H1 (cell line): ENCODE data around the gene TAGLN3. TPM values are rescaled to one million over a fixed set of nuclear protein-coding genes. Genes with fewer than 3 reads are reported as not detected.

ENCODE experiments used
- CTCF ChIA-PET: fragments of 300-600 bp; sonication (Branson Sonifier 250); formaldehyde crosslinking; loops from one replicate; lab custom pipeline; 2021; ENCODE audit not compliant: partially characterized antibody; lab: Charles Lee
- POLR2A ChIA-PET: fragments of 300-600 bp; sonication (Branson Sonifier 250); formaldehyde crosslinking; loops from one replicate; lab custom pipeline; 2021; ENCODE audit warnings: inconsistent platforms; ENCODE audit not compliant: partially characterized antibody; lab: Charles Lee
- DNase-seq, 2 experiments: peaks; one replicate each; pipeline versions ENCODE4 v3.0.0 to v3.0.0-alpha.2; 2010 to 2022; ENCODE audit warnings: low spot score in 2 of 2, low read depth in 1 of 2, mixed read lengths in 1 of 2
- FAIRE-seq: peaks from 2 replicates; lab custom pipeline; 2011; peaks lifted over from hg19 to GRCh38; lab: Jason Lieb, UNC
- H2AFZ ChIP-seq: 2 replicates; pipeline ENCODE4 v1.8.1; 2012; ENCODE audit warnings: low read length, inconsistent platforms
- H2AK5ac ChIP-seq: 2 replicates; pipeline ENCODE4 v1.6.1; 2013; ENCODE audit warnings: low read depth, low read length
- H2BK120ac ChIP-seq: replicated peaks from 2 replicates; pipeline ENCODE3; 2013; ENCODE audit warnings: low read depth, low read length, inconsistent platforms
- H2BK12ac ChIP-seq: 2 replicates; pipeline ENCODE4 v1.6.1; 2013; ENCODE audit warnings: low read depth, low read length
- H2BK15ac ChIP-seq: 2 replicates; pipeline ENCODE4 v1.6.1; 2013; ENCODE audit warnings: low read length
- H2BK20ac ChIP-seq: 2 replicates; pipeline ENCODE4 v1.6.1; 2013; ENCODE audit warnings: low read length
- H2BK5ac ChIP-seq: 2 replicates; pipeline ENCODE4 v1.6.1; 2013; ENCODE audit warnings: low read depth, low read length
- H3K14ac ChIP-seq: 2 replicates; pipeline ENCODE4 v1.6.1; 2013; ENCODE audit warnings: inconsistent platforms; ENCODE audit not compliant: insufficient read length
- H3K18ac ChIP-seq: 2 replicates; pipeline ENCODE4 v1.6.1; 2013; ENCODE audit warnings: low read length; ENCODE audit errors: extremely low read depth
- H3K23ac ChIP-seq: 2 replicates; pipeline ENCODE4 v1.6.1; 2013; ENCODE audit warnings: inconsistent platforms; ENCODE audit not compliant: insufficient read length
- H3K23me2 ChIP-seq: 2 replicates; pipeline ENCODE4 v1.6.1; 2013; ENCODE audit warnings: low read depth, low read length
- H3K27ac ChIP-seq: 2 replicates; pipeline ENCODE4 v1.6.1; 2011; ENCODE audit warnings: low read depth, low read length, inconsistent platforms
- H3K27me3 ChIP-seq, 4 experiments: replicated peaks in 1 of 4; 1 replicate in 1 of 4; 2 replicates in 3 of 4; pipeline versions ENCODE4 v1.6.1 to v1.8.1; 2011 to 2013; ENCODE audit warnings: low read length in 3 of 4, mild to moderate bottlenecking in 3 of 4, inconsistent platforms in 2 of 4, mixed read lengths in 2 of 4, moderate library complexity in 1 of 4; ENCODE audit not compliant: control insufficient read depth in 3 of 4, insufficient read depth in 3 of 4; ENCODE audit errors: extremely low read depth in 1 of 4
- H3K36me3 ChIP-seq, 4 experiments: 2 replicates each; pipeline versions ENCODE4 v1.6.1 to v1.8.1; 2011 to 2013; ENCODE audit warnings: mild to moderate bottlenecking in 4 of 4, low read length in 3 of 4, moderate library complexity in 2 of 4, control low read depth in 1 of 4, inconsistent platforms in 1 of 4; ENCODE audit not compliant: insufficient read depth in 4 of 4, control insufficient read depth in 2 of 4
- H3K4ac ChIP-seq: replicated peaks from 2 replicates; pipeline ENCODE3; 2013; ENCODE audit warnings: low read length, low read depth, mixed read lengths, inconsistent platforms; ENCODE audit not compliant: insufficient read length
- H3K4me1 ChIP-seq, 4 experiments: replicated peaks in 1 of 4; 1 replicate in 1 of 4; 2 replicates in 3 of 4; pipeline versions ENCODE4 v1.6.1 to v1.8.1; 2011 to 2013; ENCODE audit warnings: low read length in 3 of 4, inconsistent platforms in 2 of 4, mixed read lengths in 1 of 4; ENCODE audit not compliant: insufficient read depth in 4 of 4, control insufficient read depth in 3 of 4
- H3K4me2 ChIP-seq, 2 experiments: 2 replicates each; pipeline versions ENCODE4 v1.6.1 to v1.8.1; 2011 to 2013; ENCODE audit warnings: low read depth in 2 of 2, low read length in 2 of 2, control low read depth in 1 of 2, inconsistent platforms in 1 of 2, mild to moderate bottlenecking in 1 of 2; ENCODE audit not compliant: insufficient read depth in 1 of 2
- H3K4me3 ChIP-seq, 4 experiments: fragments of 200-600, 300-600 bp in 1 of 4; sonication (generic), shearing (Covaris generic), sonication (Bioruptor Twin) in 1 of 4; 2 replicates each; pipeline versions ENCODE4 v1.5.1 to v1.8.1; 2011 to 2016; ENCODE audit warnings: low read length in 4 of 4, low read depth in 3 of 4, control low read depth in 2 of 4, inconsistent platforms in 2 of 4, mild to moderate bottlenecking in 2 of 4, mixed read lengths in 1 of 4, moderate library complexity in 1 of 4; ENCODE audit not compliant: insufficient read depth in 2 of 4; ENCODE audit errors: extremely low read depth in 1 of 4
- H3K56ac ChIP-seq: replicated peaks from 2 replicates; pipeline ENCODE3; 2013; ENCODE audit warnings: low read depth, mild to moderate bottlenecking, mixed read lengths, low read length, inconsistent platforms; ENCODE audit not compliant: insufficient read length
- H3K79me1 ChIP-seq: 2 replicates; pipeline ENCODE4 v1.6.1; 2013; ENCODE audit warnings: low read depth, low read length, control low read depth
- H3K79me2 ChIP-seq, 2 experiments: 2 replicates each; pipeline versions ENCODE4 v1.6.1 to v1.8.1; 2012 to 2013; ENCODE audit warnings: low read length in 2 of 2, mild to moderate bottlenecking in 2 of 2, inconsistent platforms in 1 of 2; ENCODE audit not compliant: insufficient read depth in 2 of 2, control insufficient read depth in 1 of 2
- H3K9ac ChIP-seq, 4 experiments: replicated peaks in 1 of 4; 1 replicate in 1 of 4; 2 replicates in 3 of 4; pipeline versions ENCODE4 v1.6.1 to v1.8.1; 2011 to 2013; ENCODE audit warnings: low read depth in 3 of 4, low read length in 3 of 4, control low read depth in 2 of 4, mild to moderate bottlenecking in 2 of 4, moderate library complexity in 2 of 4, inconsistent platforms in 1 of 4; ENCODE audit errors: extremely low read depth in 1 of 4
- H3K9me3 ChIP-seq, 2 experiments: 2 replicates each; pipeline versions ENCODE4 v1.6.1 to v1.8.1; 2012 to 2013; ENCODE audit warnings: mild to moderate bottlenecking in 2 of 2, moderate library complexity in 2 of 2, control low read depth in 1 of 2, inconsistent platforms in 1 of 2, low read depth in 1 of 2, low read length in 1 of 2, mixed read lengths in 1 of 2; ENCODE audit not compliant: insufficient read depth in 2 of 2
- H4K20me1 ChIP-seq, 2 experiments: replicated peaks in 1 of 2; 2 replicates each; pipeline versions ENCODE3 to v1.8.1; 2011 to 2013; ENCODE audit warnings: inconsistent platforms in 2 of 2, low read length in 2 of 2, mild to moderate bottlenecking in 1 of 2; ENCODE audit not compliant: insufficient read depth in 2 of 2, control insufficient read depth in 1 of 2
- H4K5ac ChIP-seq: 2 replicates; pipeline ENCODE4 v1.6.1; 2013; ENCODE audit warnings: low read length, low read depth, mixed read lengths, inconsistent platforms; ENCODE audit not compliant: insufficient read length
- H4K8ac ChIP-seq: 2 replicates; pipeline ENCODE4 v1.8.0; 2013; ENCODE audit warnings: mild to moderate bottlenecking, moderate library complexity, low read length, inconsistent platforms; ENCODE audit not compliant: insufficient read depth; ENCODE audit errors: extremely low read depth
- H4K91ac ChIP-seq: replicated peaks from 2 replicates; pipeline ENCODE3; 2013; ENCODE audit warnings: low read length, mixed read lengths, inconsistent platforms; ENCODE audit not compliant: insufficient read length
- TEAD4 ChIP-seq: IDR thresholded peaks from 2 replicates; pipeline ENCODE4 v1.6.1; 2012; ENCODE audit warnings: low read depth, low read length, inconsistent platforms, mixed read lengths
- WGBS, 2 experiments: shearing (Covaris generic) in 1 of 2; methylation state at CpG; one replicate each; pipeline versions ENCODE4 v1.1.6 to v1.1.7; 2013 to 2015; ENCODE audit warnings: low lambda C conversion rate in 2 of 2, mixed read lengths in 2 of 2, inconsistent platforms in 1 of 2, low coverage in 1 of 2, missing lambda C conversion rate in 1 of 2; ENCODE audit not compliant: insufficient replicate concordance in 2 of 2, insufficient coverage in 1 of 2, insufficient read length in 1 of 2; ENCODE audit errors: extremely low coverage in 1 of 2, missing lambda C conversion rate in 1 of 2; 5-methylcytosine and 5-hydroxymethylcytosine counted together
- polyA plus RNA-seq, 7 experiments: library from polyadenylated mRNA; depleted of rRNA in 3 of 7; stranded (reverse) in 5 of 7; unstranded in 2 of 7; fragments of >200 nt in 5 of 7; fragments of 200-250 nt in 2 of 7; gene quantifications; 1 replicate in 5 of 7; 2 replicates in 1 of 7; 4 replicates in 1 of 7; pipeline versions ENCODE4 v1.2.1 to v1.2.3, GENCODE V29; 2011 to 2013; ENCODE audit warnings: missing spikeins in 2 of 7, mixed read lengths in 2 of 7
- total RNA-seq: library from RNA; stranded (reverse); fragmentation: NEBNext Ultra II Directional; extraction: Animal tissue kit (Norgen Biotek cat#: 25700); gene quantifications from 2 replicates; pipeline ENCODE4 v1.2.1, GENCODE V29; 2021

TAGLN3 gene
- total and polyA plus RNA-seq, 2 of the 8 experiments (the other 6 are each of a cell fraction or from before 2014, with no cell fraction given), result 6.3 to 7.5 TPM

DNA sequence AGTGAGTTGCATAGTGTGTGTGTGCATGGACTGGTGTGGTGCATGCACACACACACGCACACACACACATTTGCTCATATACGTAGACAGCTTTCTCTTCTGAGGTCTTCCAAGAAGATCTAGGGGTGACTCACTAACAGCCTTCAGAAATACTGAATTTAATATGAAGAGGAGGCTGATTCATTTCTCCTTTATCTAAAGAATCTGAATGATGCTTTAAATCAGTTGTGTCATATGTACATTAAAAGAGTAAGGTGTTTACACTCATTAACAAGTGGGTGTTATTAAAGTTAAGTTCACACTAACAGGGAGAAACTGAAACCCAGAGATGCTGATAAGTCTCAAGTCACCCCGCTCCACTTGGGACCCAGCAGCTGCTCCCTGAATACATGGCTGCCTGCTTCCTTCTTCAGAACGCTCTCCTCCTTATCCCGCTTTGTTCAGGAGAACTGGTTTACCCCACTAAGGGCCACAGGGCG lies 57.8 kb downstream of the TAGLN3 start:
- no peak overlapping the region for H3K14ac ChIP-seq
- H3K27me3 ChIP-seq, result no peaks in the 10 kb centered on the region
- H3K36me3 ChIP-seq, result no peaks in the 10 kb centered on the region
- no peak overlapping the region for H3K4ac ChIP-seq
- H3K27ac ChIP-seq, result no peak overlapping the region
- H2BK12ac ChIP-seq, result no peak overlapping the region
- no peaks in the 10 kb centered on the region for H3K79me1 ChIP-seq
- H4K91ac ChIP-seq, result no peak overlapping the region
- H2BK5ac ChIP-seq, result no peak overlapping the region
- H3K4me3 ChIP-seq, result no peak overlapping the region
- no peak overlapping the region for H3K9ac ChIP-seq
- no peak overlapping the region for H3K18ac ChIP-seq
- DNase-seq (no peak), FAIRE-seq (no peak)
- H3K23ac ChIP-seq, result no peak overlapping the region
- no peak for TF ChIP-seq TEAD4
- H3K4me2 ChIP-seq, result no peak overlapping the region
- no peak overlapping the region for H2BK120ac ChIP-seq
- CTCF ChIA-PET, result no interaction called here
- POLR2A ChIA-PET, result no interaction called here
- H3K9me3 ChIP-seq, result no peaks in the 10 kb centered on the region
- WGBS, 2 experiments, result 86% methylated on average over 6 of the region's 6 CpGs; no CpG with 5 or more reads in 1 of the 2 experiments
- no peak overlapping the region for H4K5ac ChIP-seq
- no peak overlapping the region for H2BK15ac ChIP-seq
- H3K23me2 ChIP-seq, result peaks cover 2% of the 10 kb centered on the region
- H3K56ac ChIP-seq, result no peak overlapping the region
- peaks cover 0 to 2% (median 0%) of the 10 kb centered on the region in 4 experiments; a peak in 3 of 7 replicates for H3K4me1 ChIP-seq
- no peak overlapping the region for H4K8ac ChIP-seq
- H2BK20ac ChIP-seq, result no peak overlapping the region
- H2AK5ac ChIP-seq, result no peak overlapping the region
- H4K20me1 ChIP-seq, result no peaks in the 10 kb centered on the region
- no peaks in the 10 kb centered on the region for H3K79me2 ChIP-seq
- H2AFZ ChIP-seq, result no peak overlapping the region
